Ovary (tissue), 9 donors: ENCODE data around the gene ARRDC4. TPM values are rescaled to one million over a fixed set of nuclear protein-coding genes. Genes with fewer than 3 reads are reported as not detected.

Experiments
- DNase-seq, 5 donors: peaks; one replicate each; pipeline ENCODE4 v3.0.0-alpha.2; 2019 to 2020
- H3K27ac ChIP-seq, 2 donors: fragments of 200-600 bp; one replicate each; pipeline versions ENCODE4 v1.5.1 to v1.8.0; 2019 to 2022
- H3K27me3 ChIP-seq: fragments of 200-600 bp; one replicate; pipeline ENCODE4 v1.8.0; 2022
- H3K36me3 ChIP-seq: fragments of 200-600 bp; sonication (generic); one replicate; pipeline ENCODE4 v1.5.1; 2019
- H3K4me1 ChIP-seq: one replicate; pipeline ENCODE4 v1.8.1; 2013; ENCODE audit warnings: mild to moderate bottlenecking, moderate library complexity; ENCODE audit not compliant: insufficient read depth
- H3K4me3 ChIP-seq: fragments of 200-600 bp; sonication (generic); one replicate; pipeline ENCODE4 v1.5.1; 2017
- H3K9me3 ChIP-seq, 2 donors: fragments of 200-600 bp in 1 of 2; sonication (generic) in 1 of 2; one replicate each; pipeline versions ENCODE4 v1.5.1 to v1.8.1; 2013 to 2019; ENCODE audit warnings: mild to moderate bottlenecking in 1 of 2, moderate library complexity in 1 of 2
- CTCF ChIP-seq, 3 donors: fragments of 450-650 bp in 2 of 3; fragments of 200-600 bp in 1 of 3; IDR thresholded peaks; one replicate each; pipeline versions ENCODE4 v1.5.1 to v1.8.0; 2016 to 2022; ENCODE audit warnings: antibody characterized with exemption in 3 of 3, mild to moderate bottlenecking in 1 of 3
- EP300 ChIP-seq: sonication (generic); formaldehyde crosslinking; IDR thresholded peaks from one replicate; pipeline ENCODE4 v1.6.1; 2017; ENCODE audit warnings: antibody characterized with exemption
- POLR2A ChIP-seq: fragments of 450-650 bp; IDR thresholded peaks from one replicate; pipeline ENCODE4 v1.6.1; 2017; ENCODE audit warnings: antibody characterized with exemption, mild to moderate bottlenecking, moderate library complexity
- WGBS, 3 donors: extraction: QIAGEN DNeasy Blood & Tissue Kit in 1 of 3; methylation state at CpG; one replicate each; pipeline versions ENCODE4 v1.1.5 to v1.1.7; 2013 to 2017; 5-methylcytosine and 5-hydroxymethylcytosine counted together
- intact Hi-C, 4 donors: fragments of 100-400 bp; cut with DNase I; formaldehyde crosslinking; loops; one replicate each; pipeline versions ENCODE4 v1.11.0 to v1.15.1; 2022 to 2023
- polyA plus RNA-seq, 2 donors: library from polyadenylated mRNA; stranded (reverse); fragments of 200-250 nt in 1 of 2; fragments of 350-450 nt in 1 of 2; fragmentation: Illumina TruSeq in 1 of 2; extraction: RNeasy Lipid Tissue Mini Kit (QIAGEN cat#74804) in 1 of 2; gene quantifications; one replicate each; pipeline ENCODE4 v1.2.3, GENCODE V29; 2013 to 2014
- total RNA-seq, 7 donors: library from RNA; depleted of rRNA in 2 of 7; stranded (reverse); fragments of >200 nt in 2 of 7; fragmentation: NEBNext Ultra II Directional in 3 of 7; extraction: Animal tissue kit (Norgen Biotek cat#: 25700) in 3 of 7; gene quantifications; one replicate each; pipeline versions ENCODE4 v1.1.0 to v1.2.4, GENCODE V29; 2016 to 2023
- donor health status: DM: no; HTN: no; CAD: no; lungs with moderate emphysema.
- donor health status: DM: no; HTN: no; CAD: no.
- donor health status: Bipolar disorder and iron deficiency.
- donor health status: DM: yes; HTN: yes; CAD: no.
- donor health status: DM: no; HTN: no; CAD: no.
- donor health status: DM: yes; HTN: yes; CAD: no.

ARRDC4 gene
- total and polyA plus RNA-seq, 9 donors = 5.8 to 35.2 (median 18.6) TPM

GRCh38 chr15:98012354-98012753 is 51.9 kb downstream of the ARRDC4 start:
- no peak overlapping the region for H3K4me3 ChIP-seq
- no peaks in the 10 kb centered on the region for H3K4me1 ChIP-seq
- H3K27ac ChIP-seq = no peak overlapping the region
- DNase-seq = no peak
- TF ChIP-seq EP300 = no peak
- TF ChIP-seq CTCF (IDR thresholded peaks at IDR 0.05) = no peak
- no peak for TF ChIP-seq POLR2A
- H3K27me3 ChIP-seq = no peaks in the 10 kb centered on the region
- intact Hi-C loops = no loop called here
- H3K36me3 ChIP-seq = no peaks in the 10 kb centered on the region
- WGBS, 3 donors = 56 to 69% (median 60%) methylated on average over 5 of the region's 5 CpGs
- H3K9me3 ChIP-seq = no peaks in the 10 kb centered on the region

- Histone ChIP-seq H3K27ac (no peak overlapping the region), H3K9me3 (no peaks in the 10 kb centered on the region), H3K36me3 (no peaks in the 10 kb centered on the region), H3K27me3 (no peaks in the 10 kb centered on the region), H3K4me3 (no peak overlapping the region), H3K4me1 (no peaks in the 10 kb centered on the region)
- TF ChIP-seq EP300 (no peak), POLR2A (no peak), CTCF (IDR thresholded peaks at IDR 0.05) (no peak)
- intact Hi-C loops = no loop called here
- no peak for DNase-seq
These were observed 53.1 kb downstream of the ARRDC4 start for GRCh38 chr15:98013631-98014030.

GRCh38 chr15:98017150-98017964 is 56.9 kb downstream of the ARRDC4 start:
- no peak overlapping the region for H3K27ac ChIP-seq
- WGBS, 3 donors = 81 to 86% (median 85%) methylated on average over 10 of the region's 10 CpGs
- H3K4me3 ChIP-seq = no peak overlapping the region

GRCh38 chr15:98018761-98019351 is 58.4 kb downstream of the ARRDC4 start:
- TF ChIP-seq EP300 = no peak
- no peak for TF ChIP-seq POLR2A
- TF ChIP-seq CTCF (IDR thresholded peaks at IDR 0.05) = no peak
- Histone ChIP-seq H3K4me1 (no peaks in the 10 kb centered on the region), H3K4me3 (no peak overlapping the region), H3K9me3 (no peaks in the 10 kb centered on the region), H3K36me3 (no peaks in the 10 kb centered on the region), H3K27me3 (no peaks in the 10 kb centered on the region), H3K27ac (no peak overlapping the region)
- DNase-seq = no peak
- WGBS, 3 donors = 55 to 67% (median 59%) methylated on average over 6 of the region's 6 CpGs
- intact Hi-C loops = no loop called here

More at GRCh38 chr15:98017150-98017964, 56.9 kb downstream of the ARRDC4 start:
- DNase-seq = no peak
- intact Hi-C loops = no loop called here
- no peaks in the 10 kb centered on the region for H3K27me3 ChIP-seq
- H3K9me3 ChIP-seq = no peaks in the 10 kb centered on the region
- TF ChIP-seq EP300 (no peak), POLR2A (no peak), CTCF (IDR thresholded peaks at IDR 0.05) (no peak)
- no peaks in the 10 kb centered on the region for H3K4me1 ChIP-seq
- H3K36me3 ChIP-seq = no peaks in the 10 kb centered on the region
